NT2/D1 (cell line): ENCODE data around the gene ZNF248.

ENCODE experiments used
- SUZ12 ChIP-seq: IDR thresholded peaks from 2 replicates; pipeline ENCODE4 v1.6.1; 2011; ENCODE audit not compliant: insufficient read length, insufficient read depth; ENCODE audit errors: extremely low read depth
- YY1 ChIP-seq: IDR thresholded peaks from 2 replicates; pipeline ENCODE4 v1.6.1; 2011; ENCODE audit not compliant: insufficient read length, insufficient read depth

- TF ChIP-seq YY1 (no peak), SUZ12 (no peak)
Measured at GRCh38 chr10:37780536-37780935, 76.9 kb downstream of the ZNF248 start.
